ENCODE data around the gene AARSD1.
"Not testable (repeated sequence)": the region's sequence is repeated elsewhere in the genome, so short reads cannot be mapped to it uniquely, and the experiment has no call there.

AARSD1 gene, protein sequence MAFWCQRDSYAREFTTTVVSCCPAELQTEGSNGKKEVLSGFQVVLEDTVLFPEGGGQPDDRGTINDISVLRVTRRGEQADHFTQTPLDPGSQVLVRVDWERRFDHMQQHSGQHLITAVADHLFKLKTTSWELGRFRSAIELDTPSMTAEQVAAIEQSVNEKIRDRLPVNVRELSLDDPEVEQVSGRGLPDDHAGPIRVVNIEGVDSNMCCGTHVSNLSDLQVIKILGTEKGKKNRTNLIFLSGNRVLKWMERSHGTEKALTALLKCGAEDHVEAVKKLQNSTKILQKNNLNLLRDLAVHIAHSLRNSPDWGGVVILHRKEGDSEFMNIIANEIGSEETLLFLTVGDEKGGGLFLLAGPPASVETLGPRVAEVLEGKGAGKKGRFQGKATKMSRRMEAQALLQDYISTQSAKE
- 1.9 to 2.9 (median 2.3) reads per million in 3 donors for total RNA-seq

DNA sequence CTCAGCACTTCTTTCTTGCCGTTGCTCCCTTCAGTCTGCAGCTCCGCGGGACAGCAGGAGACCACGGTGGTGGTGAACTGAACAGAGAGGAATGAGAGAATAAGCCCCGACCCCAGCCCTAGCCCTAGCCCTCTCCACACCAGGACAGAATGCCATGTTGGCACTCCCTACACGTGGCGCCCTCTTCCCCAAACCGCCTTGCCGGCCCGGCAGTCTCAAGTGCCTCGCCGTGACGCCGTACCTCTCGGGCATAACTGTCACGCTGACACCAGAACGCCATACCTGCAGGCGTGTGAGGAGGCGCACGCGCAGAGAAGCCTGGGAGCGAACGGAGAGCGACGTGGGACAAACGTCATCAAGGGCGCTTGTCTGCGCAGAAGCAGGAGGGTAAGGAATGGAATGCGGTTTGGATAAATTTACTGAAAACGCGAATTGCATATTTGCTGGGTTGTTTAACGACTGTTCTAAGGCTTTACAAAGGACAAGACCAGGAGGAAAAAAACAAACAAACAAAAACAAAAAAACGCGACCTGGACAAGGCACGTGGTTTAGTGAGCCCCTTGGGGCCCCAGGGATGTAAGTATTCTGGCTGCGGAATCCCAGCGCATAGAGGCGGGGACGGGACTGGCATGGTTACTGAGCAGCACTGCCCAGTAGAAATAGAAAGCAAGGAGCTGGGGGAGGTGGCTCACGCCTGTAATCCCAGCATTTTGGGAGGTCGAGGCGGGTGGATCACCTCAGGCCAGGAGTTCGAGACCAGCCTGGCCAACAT is at the start of gene AARSD1:
Gene AARSD1, minus strand, starts transcription at position 294 of the 772 bp plus-strand sequence. Its CDS starts 14 bp downstream, at position 280.
- peak; percentile 80 to 85 (median 83) for DNase-seq
- Histone ChIP-seq H3K27ac (ENCODE audit: insufficient read depth, low read length, poor library complexity, severe bottlenecking) (peak within 1 kb of the TSS; percentile 65), H3K4me1 (ENCODE audit: control insufficient read depth, insufficient read depth, low read length, poor library complexity, severe bottlenecking) (peaks cover 3% of the 10 kb centered on the region), H3K36me3 (ENCODE audit: control insufficient read depth, insufficient read depth, low read length) (peaks cover 16% of the 10 kb centered on the region), H3K9me3 (ENCODE audit: control insufficient read depth, low read length) (no peaks in the 10 kb centered on the region), H3K27me3 (replicated peaks; ENCODE audit: control insufficient read depth, insufficient read depth, low read length, poor library complexity, severe bottlenecking) (no peaks in the 10 kb centered on the region), H3K4me3 (ENCODE audit: insufficient read depth, low read depth, low read length, poor library complexity, severe bottlenecking) (peak within 1 kb of the TSS; percentile 55)

DNA sequence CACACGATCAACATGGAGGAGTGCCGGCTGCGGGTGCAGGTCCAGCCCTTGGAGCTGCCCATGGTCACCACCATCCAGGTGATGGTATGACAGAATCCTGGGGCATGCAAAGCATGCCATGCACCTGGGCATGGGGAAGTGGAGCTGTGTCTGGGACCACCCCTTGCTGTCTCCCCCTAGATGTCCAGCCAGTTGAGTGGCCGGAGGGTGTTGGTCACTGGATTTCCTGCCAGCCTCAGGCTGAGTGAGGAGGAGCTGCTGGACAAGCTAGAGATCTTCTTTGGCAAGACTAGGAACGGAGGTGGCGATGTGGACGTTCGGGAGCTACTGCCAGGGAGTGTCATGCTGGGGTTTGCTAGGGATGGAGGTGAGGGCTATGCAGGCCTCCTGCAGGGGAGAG is 49.0 kb upstream of the AARSD1 start:
- no peak overlapping the region for H3K4me3 ChIP-seq (ENCODE audit: insufficient read depth, low read depth, low read length, poor library complexity, severe bottlenecking)
- H3K36me3 ChIP-seq (ENCODE audit: control insufficient read depth, insufficient read depth, low read length): peaks cover 21% of the 10 kb centered on the region

DNA sequence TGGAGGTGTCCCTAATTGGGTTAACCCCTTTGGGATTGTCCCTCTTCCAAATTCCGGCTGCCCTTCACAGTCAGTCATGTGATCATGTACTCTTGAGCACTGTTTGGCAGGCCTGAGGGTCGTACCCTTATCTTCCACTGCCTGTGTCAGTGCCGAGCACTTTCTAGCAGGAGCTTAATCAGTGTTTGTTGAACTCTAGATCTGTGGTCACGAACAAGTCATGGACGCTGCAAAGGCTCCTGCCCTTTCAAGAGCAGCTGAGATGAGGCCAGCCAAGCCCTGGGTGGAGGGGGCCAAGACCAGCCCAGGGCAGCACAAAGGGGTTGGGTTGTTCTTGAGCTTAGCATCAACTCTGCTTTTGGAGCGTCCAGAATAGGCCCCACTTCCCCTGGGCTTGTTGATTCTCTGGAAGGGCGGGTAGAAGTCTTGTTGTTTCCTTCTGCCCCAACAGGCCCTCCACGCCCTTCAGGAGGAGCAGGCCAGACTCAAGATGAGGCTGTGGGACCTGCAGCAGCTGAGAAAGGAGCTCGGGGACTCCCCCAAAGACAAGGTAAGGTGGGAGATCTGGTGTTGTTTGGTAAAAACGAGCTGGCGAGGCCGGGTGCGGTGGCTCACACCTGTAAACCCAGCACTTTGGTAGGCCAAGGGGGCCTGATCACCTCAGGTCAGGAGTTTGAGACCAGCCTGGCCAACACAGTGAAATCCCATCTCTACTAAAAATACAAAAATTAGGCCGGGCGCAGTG is 47.6 kb upstream of the AARSD1 start:
- Histone ChIP-seq H3K9me3 (ENCODE audit: control insufficient read depth, low read length) (no peaks in the 10 kb centered on the region), H3K36me3 (ENCODE audit: control insufficient read depth, insufficient read depth, low read length) (peaks cover 21% of the 10 kb centered on the region), H3K4me1 (ENCODE audit: control insufficient read depth, insufficient read depth, low read length, poor library complexity, severe bottlenecking) (no peaks in the 10 kb centered on the region), H3K4me3 (ENCODE audit: insufficient read depth, low read depth, low read length, poor library complexity, severe bottlenecking) (no peak overlapping the region), H3K27ac (ENCODE audit: insufficient read depth, low read length, poor library complexity, severe bottlenecking) (no peak overlapping the region), H3K27me3 (replicated peaks; ENCODE audit: control insufficient read depth, insufficient read depth, low read length, poor library complexity, severe bottlenecking) (no peaks in the 10 kb centered on the region)
- no peak for DNase-seq

More for the DNA sequence above, 49.0 kb upstream of the AARSD1 start:
- Histone ChIP-seq H3K4me1 (ENCODE audit: control insufficient read depth, insufficient read depth, low read length, poor library complexity, severe bottlenecking) (no peaks in the 10 kb centered on the region), H3K27me3 (replicated peaks; ENCODE audit: control insufficient read depth, insufficient read depth, low read length, poor library complexity, severe bottlenecking) (no peaks in the 10 kb centered on the region), H3K9me3 (ENCODE audit: control insufficient read depth, low read length) (no peaks in the 10 kb centered on the region), H3K27ac (ENCODE audit: insufficient read depth, low read length, poor library complexity, severe bottlenecking) (no peak overlapping the region)
- DNase-seq: no peak

DNA sequence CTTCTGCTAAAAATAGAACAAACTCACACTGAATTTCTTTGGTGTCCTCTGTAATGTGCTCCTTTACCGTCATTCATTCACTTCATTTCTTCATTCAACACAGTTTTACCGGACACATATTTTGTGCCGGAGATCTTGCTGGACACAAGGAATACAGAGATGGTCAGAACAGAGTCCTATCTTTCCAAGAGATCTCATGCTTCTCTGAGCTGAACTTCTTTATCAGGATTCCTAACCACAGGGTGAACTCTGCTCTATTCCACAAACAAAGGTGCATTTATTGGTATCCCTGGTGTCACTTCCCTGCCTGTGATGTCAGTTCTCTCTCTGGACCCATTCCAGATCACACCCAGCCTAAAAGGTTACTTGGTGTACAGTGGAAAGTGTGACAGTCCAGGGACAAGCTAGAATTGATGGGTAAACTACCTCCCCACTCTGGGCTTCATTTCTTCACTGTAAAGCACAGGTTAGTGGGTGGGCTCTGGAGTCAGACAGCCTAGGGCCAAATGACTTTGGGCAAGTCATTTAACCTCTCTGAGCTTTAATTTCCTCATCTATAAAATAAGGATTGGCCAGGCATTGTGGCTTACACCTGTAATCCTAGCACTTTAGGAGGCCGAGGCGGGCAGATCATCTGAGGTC is 46.5 kb upstream of the AARSD1 start:
- no peaks in the 10 kb centered on the region for H3K9me3 ChIP-seq (ENCODE audit: control insufficient read depth, low read length)
- H3K27me3 ChIP-seq (replicated peaks; ENCODE audit: control insufficient read depth, insufficient read depth, low read length, poor library complexity, severe bottlenecking): no peaks in the 10 kb centered on the region
- no peak overlapping the region for H3K27ac ChIP-seq (ENCODE audit: insufficient read depth, low read length, poor library complexity, severe bottlenecking)
- peaks cover 21% of the 10 kb centered on the region for H3K36me3 ChIP-seq (ENCODE audit: control insufficient read depth, insufficient read depth, low read length)
- H3K4me1 ChIP-seq (ENCODE audit: control insufficient read depth, insufficient read depth, low read length, poor library complexity, severe bottlenecking): no peaks in the 10 kb centered on the region
- no peak for DNase-seq
- no peak overlapping the region for H3K4me3 ChIP-seq (ENCODE audit: insufficient read depth, low read depth, low read length, poor library complexity, severe bottlenecking)

DNA sequence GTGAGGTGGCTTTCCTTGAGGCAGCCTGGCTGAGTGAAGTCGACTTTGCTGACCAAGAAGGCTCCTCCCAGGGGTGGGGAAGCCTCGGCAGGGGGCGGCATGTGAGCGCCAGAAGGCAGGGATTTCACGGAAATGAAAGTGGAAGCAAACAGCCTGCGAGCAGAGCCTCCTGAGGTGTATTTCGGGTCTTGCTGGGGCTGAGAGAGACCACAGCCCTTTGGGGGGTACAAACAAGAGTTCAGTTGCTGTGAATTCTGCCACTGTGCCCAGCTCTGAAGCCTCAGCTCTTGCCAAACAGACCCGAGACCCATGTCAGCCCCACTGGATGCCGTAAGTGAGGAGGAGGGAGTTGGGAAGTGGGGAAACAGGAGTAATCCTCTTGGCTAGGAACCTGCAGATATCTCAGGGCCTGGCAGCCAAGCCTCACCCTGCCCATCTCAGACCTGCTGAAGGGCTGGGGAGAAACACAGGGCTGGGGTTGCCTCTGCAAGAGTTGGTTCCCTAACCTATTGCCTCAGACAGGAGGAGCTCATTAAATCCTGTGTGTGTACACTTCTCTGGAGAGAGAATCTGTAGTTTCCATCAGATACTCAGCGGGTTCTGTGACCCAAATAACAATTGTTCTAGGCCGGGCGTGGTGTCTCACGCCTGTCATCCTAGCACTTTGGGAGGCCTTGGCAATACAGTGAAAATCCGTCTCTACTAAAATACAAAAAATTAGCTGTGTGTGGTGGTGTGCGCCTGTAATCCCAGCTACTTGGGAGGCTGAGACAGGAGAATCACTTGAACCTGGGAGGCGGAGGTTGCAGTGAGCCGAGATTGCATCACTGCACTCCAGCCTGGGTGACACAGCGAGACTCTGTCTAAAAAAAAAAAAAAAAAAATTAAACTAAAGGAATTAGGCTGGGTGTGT is 42.6 kb upstream of the AARSD1 start, which contains the start of gene IFI35:
Gene IFI35, plus strand, starts transcription at position 146 of the 913 bp plus-strand sequence. Its CDS starts 164 bp downstream, at position 310.
- Histone ChIP-seq H3K9me3 (ENCODE audit: control insufficient read depth, low read length) (no peaks in the 10 kb centered on the region), H3K27me3 (replicated peaks; ENCODE audit: control insufficient read depth, insufficient read depth, low read length, poor library complexity, severe bottlenecking) (no peaks in the 10 kb centered on the region), H3K36me3 (ENCODE audit: control insufficient read depth, insufficient read depth, low read length) (peaks cover 17% of the 10 kb centered on the region), H3K27ac (ENCODE audit: insufficient read depth, low read length, poor library complexity, severe bottlenecking) (peak within 1 kb of the TSS; percentile 87), H3K4me3 (ENCODE audit: insufficient read depth, low read depth, low read length, poor library complexity, severe bottlenecking) (peak within 1 kb of the TSS; percentile 86), H3K4me1 (ENCODE audit: control insufficient read depth, insufficient read depth, low read length, poor library complexity, severe bottlenecking) (no peaks in the 10 kb centered on the region)
- peak; percentile 61 to 73 (median 72) for DNase-seq

DNA sequence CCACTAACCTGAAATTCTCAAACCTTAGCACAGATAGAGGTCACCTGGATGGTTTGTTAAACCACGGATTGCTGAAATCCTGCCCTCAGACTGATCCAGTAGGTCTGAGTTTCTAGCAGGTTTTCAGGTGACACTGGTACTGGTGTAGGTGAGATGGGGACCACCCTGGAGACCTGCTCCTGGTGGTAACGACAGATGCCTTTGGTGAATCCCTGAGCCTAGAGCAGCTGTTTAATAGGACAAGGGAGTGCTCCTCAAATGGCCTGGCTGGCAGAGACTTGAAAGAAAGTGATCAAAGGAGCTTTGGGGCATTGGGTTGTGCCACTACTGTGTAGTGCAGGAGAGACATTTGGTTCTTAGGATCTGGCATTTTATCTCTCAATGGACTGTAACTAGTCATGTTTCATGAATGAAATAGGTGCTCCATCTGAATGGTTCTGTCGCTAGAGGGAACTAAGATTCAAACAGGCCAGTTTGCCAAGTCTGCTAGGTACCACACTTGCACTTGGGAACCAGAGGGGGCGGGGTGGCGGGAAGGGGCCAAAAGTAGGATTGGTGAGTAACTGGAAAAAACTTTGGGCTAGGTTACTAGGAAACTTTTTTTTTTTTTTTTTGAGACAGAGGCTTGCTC is 39.4 kb upstream of the AARSD1 start:
- Histone ChIP-seq H3K27me3 (replicated peaks; ENCODE audit: control insufficient read depth, insufficient read depth, low read length, poor library complexity, severe bottlenecking) (no peaks in the 10 kb centered on the region), H3K36me3 (ENCODE audit: control insufficient read depth, insufficient read depth, low read length) (peaks cover 35% of the 10 kb centered on the region), H3K9me3 (ENCODE audit: control insufficient read depth, low read length) (no peaks in the 10 kb centered on the region), H3K4me3 (ENCODE audit: insufficient read depth, low read depth, low read length, poor library complexity, severe bottlenecking) (no peak overlapping the region), H3K4me1 (ENCODE audit: control insufficient read depth, insufficient read depth, low read length, poor library complexity, severe bottlenecking) (peaks cover 7% of the 10 kb centered on the region), H3K27ac (ENCODE audit: insufficient read depth, low read length, poor library complexity, severe bottlenecking) (no peak overlapping the region)
- no peak for DNase-seq

DNA sequence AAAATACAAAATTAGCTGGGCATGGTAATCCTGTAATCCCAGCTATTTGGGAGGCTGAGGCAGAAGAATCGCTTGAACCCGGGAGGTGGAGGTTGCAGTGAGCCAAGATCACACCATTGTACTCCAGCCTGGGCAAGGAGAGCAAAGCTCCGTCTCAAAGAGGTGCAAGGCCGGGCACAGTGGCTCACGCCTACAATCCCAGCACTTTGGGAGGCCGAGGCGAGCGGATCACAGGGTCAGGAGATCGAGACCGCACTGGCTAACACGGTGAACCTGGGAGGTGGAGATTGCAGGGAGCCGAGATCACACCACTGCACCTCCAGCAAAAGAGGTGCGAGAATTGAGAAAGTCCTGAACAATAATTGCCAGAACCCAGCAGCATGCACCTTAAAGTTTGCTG is 36.6 kb upstream of the AARSD1 start:
- Histone ChIP-seq H3K4me1 (ENCODE audit: control insufficient read depth, insufficient read depth, low read length, poor library complexity, severe bottlenecking) (peaks cover 10% of the 10 kb centered on the region), H3K36me3 (ENCODE audit: control insufficient read depth, insufficient read depth, low read length) (peaks cover 35% of the 10 kb centered on the region)
- DNase-seq; H3K4me3 ChIP-seq (ENCODE audit: insufficient read depth, low read depth, low read length, poor library complexity, severe bottlenecking); H3K9me3 ChIP-seq (ENCODE audit: control insufficient read depth, low read length); H3K27me3 ChIP-seq (replicated peaks; ENCODE audit: control insufficient read depth, insufficient read depth, low read length, poor library complexity, severe bottlenecking); H3K27ac ChIP-seq (ENCODE audit: insufficient read depth, low read length, poor library complexity, severe bottlenecking): not testable (repeated sequence)

DNA sequence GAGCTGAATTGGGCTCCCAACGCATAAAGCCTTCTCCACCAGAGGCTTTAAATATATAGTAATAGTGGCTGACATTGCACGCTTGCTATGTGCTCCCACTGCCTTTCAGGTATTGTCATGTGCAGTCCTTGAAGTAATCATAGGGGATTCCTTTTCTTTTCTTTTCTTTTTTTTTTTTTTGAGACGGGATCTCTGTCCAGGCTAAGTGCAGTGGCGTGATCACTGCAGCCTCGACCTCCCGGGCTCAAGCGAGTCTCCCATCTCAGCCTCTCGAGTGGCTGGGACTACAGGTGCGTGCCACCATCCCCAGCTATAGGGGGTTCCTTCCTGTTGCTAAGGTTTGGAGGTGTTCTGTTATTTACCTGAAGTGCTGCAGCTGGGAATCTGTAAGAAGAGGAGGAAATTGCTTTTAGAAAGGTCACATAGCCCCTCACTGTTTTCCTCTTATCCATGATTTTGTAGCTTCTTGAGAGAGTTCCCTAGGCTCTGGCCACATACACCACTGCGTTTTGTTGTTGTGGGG is 34.8 kb upstream of the AARSD1 start:
- H3K4me1 ChIP-seq (ENCODE audit: control insufficient read depth, insufficient read depth, low read length, poor library complexity, severe bottlenecking): peaks cover 10% of the 10 kb centered on the region
- no peaks in the 10 kb centered on the region for H3K27me3 ChIP-seq (replicated peaks; ENCODE audit: control insufficient read depth, insufficient read depth, low read length, poor library complexity, severe bottlenecking)
- no peak for DNase-seq
- peak overlapping the region; percentile 69 for H3K4me3 ChIP-seq (ENCODE audit: insufficient read depth, low read depth, low read length, poor library complexity, severe bottlenecking)
- H3K36me3 ChIP-seq (ENCODE audit: control insufficient read depth, insufficient read depth, low read length): peaks cover 35% of the 10 kb centered on the region
- H3K9me3 ChIP-seq (ENCODE audit: control insufficient read depth, low read length): no peaks in the 10 kb centered on the region
- peak overlapping the region; percentile 92 for H3K27ac ChIP-seq (ENCODE audit: insufficient read depth, low read length, poor library complexity, severe bottlenecking)

Data from effector memory CD4-positive, alpha-beta T cell (primary cell).